Measurements from ENCODE around the gene CAMK2D.
A peak's percentile ranks its signal among the peaks of the same experiment; 100 is the strongest.
"Not testable (repeated sequence)": the region's sequence is repeated elsewhere in the genome, so short reads cannot be mapped to it uniquely, and the experiment has no call there.

Gene CAMK2D

DNA sequence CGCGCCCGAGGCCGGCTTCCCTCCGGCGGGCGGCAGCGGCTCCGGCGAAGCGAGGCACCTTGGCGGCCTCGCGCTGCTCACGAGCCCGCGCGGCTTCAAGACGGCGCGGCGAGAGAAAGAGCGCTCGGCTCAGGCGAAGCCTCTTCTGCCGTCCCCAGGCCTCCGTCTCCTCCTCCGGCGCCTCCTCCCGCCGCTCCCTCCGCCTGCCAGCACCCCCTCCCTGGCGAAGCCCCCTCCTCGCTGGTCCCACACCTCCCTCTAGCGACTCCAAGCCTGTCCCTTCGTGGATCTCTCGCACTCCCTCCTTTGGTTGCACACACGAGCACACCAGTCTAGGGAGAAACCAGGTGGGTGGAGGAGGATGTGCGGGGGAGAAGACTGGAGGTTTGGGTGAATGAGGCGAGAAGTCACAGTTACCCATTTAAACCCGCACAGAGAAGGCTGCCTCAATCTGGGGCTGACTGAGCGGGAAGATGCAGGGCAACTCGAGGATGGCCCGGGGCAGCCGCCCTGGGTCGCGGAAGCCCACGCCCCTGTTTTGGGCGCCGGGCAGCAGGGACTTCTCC, at the start of gene CAMK2D:
CAMK2D (minus strand) TSS at position 119 of the 566 bp plus-strand sequence. CDS start 670 bp downstream, outside the sequence.
- peak; percentile 74 for DNase-seq (ENCODE audit: low read depth)

DNA sequence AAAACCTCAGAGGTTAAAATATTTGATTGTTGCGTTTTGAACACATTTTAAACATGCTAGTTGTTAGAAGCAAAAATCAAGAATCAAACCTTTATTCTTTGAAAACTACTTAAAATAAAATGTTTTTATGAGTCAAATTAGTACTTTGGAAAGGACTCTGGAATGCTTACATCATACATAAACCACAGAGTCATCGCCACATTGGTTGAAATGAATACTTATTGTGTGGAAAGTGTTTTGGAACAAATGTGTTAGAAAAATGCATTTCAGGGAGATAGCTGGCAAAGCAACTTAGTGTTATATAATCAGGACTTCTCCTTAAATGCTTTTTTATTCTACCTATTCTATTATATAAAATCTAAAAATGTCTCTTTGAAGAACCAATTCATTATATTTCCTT, 49.4 kb upstream of the CAMK2D start:
- no peak for DNase-seq (ENCODE audit: low read depth)

DNA sequence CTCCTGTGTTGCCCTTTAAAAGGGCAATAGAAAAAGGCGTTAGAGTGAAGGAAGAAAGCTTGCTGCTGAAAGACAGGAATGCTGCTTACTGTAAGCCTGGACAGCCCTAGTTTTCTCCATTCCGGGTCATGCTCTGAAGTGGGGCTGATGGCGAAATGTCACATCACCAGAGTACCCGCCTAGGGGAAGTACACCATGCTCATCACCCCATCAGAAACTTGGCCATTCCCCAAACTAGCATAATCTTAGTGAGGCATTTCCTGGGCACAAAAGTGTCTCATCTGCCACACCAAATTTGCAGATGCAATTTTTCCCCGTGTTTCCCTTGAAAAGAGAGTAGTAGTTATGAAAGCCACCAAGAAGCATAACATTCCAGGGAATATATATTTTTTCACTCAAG, 47.8 kb upstream of the CAMK2D start:
- DNase-seq (ENCODE audit: low read depth): no peak

DNA sequence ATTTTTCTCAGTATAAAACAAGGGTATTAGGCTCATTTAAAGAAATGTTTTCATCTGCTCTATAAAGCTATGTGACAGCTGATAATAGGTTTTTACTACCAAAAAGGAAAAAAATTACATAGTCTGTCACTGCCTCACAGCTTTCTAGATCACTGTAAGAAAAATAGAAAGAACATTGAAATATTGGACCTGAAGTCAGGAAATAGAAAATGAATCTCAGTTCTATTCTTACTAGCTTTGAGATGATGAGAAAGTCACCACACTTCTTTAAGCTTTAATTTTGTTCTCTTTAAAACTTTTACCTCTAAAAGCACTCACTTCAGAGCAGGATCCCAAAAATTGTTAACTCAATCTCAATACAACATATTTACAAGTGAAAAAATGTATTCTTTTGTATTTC, 45.3 kb upstream of the CAMK2D start:
- DNase-seq (ENCODE audit: low read depth): no peak

DNA sequence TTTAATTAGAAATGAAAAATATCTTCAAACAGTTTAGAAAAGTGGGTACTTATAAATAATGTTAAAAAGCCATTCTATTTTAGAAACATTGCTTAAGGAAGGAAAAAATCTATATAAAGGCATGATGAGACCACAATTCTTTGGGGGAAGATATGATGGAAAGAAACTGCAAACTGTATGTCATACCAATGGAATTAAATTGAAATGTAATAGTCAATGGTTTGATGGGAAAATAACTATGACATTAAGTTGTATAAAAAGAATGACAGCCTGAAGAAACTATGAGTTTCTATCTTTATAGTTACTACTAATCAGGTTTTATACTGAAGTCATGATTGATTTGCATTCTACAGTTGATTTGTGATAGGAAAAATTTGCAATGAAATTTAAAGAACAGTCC, 40.3 kb upstream of the CAMK2D start:
- no peak for DNase-seq (ENCODE audit: low read depth)

DNA sequence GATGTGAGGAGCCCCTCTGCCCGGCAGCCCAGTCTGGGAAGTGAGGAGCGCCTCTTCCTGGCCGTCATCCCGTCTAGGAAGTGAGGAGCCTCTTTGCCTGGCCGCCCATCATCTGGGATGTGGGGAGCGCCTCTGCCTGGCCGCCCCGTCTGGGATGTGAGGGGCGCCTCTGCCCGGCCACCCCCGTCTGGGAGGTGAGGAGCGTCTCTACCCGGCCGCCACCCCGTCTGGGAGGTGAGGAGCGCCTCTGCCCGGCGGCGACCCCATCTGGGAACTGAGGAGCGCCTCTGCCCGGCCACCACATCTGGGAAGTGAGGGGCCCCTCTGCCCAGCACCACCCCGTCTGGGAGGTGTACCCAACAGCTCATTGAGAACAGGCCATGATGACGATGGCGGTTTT, 34.8 kb upstream of the CAMK2D start:
- DNase-seq (ENCODE audit: low read depth): not testable (repeated sequence)

DNA sequence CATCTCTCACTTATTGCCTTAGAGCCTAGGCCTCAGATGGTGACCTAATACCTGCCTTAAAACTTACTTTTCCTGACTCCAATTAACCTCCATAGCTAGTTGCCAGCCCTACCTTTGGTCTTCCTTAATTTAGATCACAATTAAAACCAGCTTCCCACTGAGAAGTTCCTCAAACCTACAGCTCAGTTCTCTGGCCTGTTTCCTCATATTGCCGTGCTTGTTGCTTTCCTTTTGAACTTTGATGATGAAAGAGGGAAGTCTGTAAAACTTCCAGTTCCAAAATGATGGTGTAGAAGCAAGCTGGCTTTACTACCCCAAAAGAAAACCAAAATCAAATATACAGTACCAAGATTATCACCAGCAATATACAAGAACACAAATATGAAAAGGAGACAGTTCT, 28.9 kb upstream of the CAMK2D start:
- no peak for DNase-seq (ENCODE audit: low read depth)

DNA sequence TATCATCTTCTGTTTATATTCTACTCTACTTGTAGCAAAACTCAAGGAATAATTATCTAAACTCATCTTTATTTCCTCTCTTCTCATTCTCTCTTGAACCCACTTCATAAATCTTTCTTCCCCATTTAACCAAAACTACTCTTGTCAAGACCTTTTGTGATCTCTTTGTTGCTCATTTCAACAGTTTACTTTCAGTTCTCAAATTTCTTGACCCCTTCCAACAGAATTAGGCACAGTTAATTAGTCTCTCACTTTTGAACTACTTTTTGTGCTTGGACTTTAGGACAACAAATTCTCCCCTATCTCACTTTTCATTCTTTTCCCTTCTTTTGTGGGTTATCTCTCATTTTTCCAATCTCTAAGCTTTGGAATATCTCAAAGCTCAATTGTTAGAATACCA, 27.4 kb upstream of the CAMK2D start:
- no peak for DNase-seq (ENCODE audit: low read depth)

DNA sequence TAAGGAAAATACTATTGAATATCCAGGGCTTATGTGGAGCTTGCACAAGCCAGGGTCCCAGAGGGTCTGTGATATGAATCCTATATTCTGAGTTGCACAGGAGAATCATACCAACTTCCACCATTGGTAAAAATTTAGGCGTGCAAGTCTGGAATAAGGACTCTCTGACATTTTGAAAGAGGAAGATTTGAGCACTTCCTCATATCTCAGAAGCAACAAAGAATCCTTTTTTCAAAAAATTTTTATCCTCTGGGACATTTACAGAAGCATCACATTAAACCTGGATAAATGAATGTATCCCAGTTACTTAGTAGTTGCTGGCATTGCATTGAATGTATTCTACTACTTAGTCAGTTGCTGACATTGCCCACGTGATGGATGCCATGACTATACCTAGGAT, 24.2 kb upstream of the CAMK2D start:
- no peak for DNase-seq (ENCODE audit: low read depth)

DNA sequence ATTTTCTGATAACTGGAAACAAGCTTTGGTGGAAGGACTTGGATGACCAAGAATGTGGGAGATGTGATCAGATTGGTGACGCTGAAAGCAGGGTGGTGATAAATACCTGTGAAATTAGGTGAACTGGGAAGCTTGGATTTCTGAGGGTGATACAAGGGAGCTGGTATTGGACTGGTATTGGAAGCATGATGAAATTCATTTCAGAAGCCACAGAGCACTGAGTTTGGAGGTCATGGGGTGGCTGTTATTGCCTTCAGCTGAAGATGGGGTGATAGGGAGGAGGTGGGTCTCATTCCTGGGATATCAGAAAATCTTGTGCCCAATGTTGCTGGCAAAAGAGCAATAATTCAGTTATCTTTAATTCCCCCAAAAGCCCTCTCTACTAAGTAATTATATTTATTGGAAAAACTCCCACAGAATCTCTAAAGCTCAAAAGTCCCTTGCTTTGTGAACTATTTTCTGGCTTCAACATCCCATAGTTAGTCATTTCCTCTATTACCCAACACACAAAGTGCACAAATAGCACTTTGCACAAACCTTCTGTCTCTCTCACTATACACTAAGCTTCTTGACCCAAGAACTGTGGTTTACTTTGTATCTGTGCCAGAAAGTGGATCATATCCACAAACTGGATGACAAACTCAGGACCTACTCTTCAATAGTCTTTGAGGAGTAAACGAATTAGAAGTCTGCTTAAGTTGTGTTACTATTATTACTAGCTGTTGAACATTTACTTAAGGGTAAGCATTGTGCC, 23.1 kb upstream of the CAMK2D start:
- no peak for DNase-seq (ENCODE audit: low read depth)

DNA sequence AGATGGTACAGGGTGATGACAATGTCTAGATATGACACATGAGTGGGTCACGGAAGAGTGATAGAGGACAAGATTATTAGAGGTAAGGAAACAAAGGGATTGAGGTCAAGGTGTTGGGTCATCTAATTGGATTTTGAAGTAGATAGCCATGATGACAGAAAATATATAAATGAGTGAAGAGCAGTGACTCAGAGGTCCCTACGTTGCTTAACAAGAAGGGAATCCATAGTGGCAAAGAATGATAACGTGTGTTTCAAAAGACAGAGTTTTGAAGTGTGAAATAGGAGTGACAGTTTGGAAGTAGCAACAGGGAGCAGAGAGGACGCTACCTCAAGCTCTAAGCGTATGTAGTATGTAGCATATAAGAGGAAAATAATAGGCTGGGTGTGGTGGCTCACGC, 22.2 kb upstream of the CAMK2D start:
- no peak for DNase-seq (ENCODE audit: low read depth)

DNA sequence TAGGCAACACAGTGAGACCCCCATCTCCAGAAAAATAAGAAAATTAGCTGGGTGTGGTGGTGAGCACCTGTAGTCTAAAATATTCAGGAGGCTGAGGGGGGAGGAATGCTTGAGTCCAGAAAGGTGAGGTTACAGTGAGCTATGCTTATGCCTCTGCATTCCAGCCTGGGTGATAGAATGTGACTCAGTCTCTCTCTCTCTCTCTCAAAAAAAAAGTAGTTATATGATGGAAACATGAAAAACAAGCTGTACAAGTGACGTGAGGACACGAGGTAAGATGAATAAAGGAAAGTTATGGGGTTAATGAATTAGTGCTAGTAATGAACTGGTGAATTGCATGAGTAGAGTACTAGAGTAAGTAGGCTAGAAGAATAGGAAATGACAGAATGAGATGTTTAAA, 21.8 kb upstream of the CAMK2D start:
- no peak for DNase-seq (ENCODE audit: low read depth)

DNA sequence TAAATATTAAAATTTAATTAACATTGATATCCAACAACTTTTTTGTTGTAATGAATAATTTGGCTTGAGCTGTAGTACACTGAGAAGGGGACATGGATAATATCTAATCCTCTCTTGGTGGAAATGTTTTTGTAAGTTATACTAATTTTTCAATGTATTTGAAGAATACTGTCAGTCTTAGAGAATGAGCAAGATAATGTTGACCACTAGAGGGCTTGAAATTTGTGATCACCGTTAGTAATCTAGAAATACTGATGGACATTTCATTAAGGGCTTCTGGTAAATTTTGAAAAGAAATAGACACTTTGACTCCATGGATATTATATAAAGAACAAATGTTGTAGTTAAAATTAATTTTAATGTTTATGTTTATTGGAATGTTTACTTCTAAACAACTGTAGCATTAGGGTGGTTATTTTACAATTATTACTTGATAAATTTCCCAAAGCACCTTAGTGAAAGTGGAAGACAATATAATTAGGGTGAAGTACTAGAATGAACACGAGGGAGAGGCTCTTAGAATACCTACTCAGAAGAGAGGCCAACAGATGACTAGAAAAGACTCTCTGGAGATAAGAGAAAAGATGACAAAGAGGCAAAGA, 20.0 kb upstream of the CAMK2D start:
- no peak for DNase-seq (ENCODE audit: low read depth)

DNA sequence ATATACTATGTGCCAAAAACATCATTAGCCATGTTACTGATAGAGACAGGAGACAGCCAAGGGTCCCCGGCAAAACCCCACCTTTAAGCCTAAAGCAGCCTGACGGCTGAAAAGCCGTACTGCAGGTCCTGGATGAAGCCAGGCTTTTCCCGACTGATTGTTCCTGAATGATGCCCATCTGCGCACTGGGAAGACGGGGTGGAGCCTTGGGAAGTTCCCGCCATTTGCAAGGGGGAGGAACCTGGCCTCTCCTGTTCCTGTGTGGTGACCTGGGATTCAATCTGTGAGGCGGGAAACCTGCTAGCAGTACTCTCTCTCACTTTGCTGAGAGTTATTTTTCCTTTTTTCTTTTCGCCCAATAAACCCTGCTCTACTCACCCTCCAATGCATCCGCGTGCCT, 15.1 kb upstream of the CAMK2D start:
- DNase-seq (ENCODE audit: low read depth): no peak

DNA sequence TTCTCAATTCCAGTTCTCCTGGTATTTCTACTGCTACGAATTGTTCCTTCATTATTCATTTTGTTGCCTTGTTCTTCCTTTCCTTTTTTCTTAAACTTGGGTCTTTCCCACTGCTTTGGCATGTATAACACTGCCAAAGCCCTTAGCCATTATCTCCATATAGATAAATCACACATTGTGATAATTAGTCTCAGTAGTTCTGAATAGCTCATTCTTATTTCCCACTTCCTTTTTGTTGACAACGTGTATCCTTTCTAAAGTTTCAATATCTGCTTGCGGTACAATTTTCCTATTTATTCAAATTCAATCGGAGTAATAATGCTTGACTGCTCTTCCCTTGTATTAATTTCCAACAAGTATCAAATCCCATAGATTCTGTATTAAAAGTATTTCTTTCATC, 14.5 kb upstream of the CAMK2D start:
- DNase-seq (ENCODE audit: low read depth): no peak

DNA sequence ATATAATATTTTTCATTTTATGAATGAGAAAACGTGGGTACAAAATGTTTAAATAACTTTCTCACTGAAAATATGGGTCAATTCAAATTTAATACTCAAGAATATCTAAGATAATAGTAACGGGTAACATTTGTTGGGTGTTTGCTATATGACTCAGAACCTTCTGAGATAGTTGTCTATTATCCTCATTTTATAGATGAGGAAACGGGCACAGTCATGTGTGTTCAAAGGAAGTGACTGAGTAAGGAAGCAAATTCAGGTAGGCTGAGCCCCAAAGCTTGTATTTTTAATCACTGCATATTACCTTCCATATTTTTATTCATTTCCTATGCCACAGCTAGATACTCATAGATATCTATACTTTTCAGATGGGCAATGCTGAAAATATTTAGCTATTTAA, 12.2 kb upstream of the CAMK2D start:
- DNase-seq (ENCODE audit: low read depth): no peak

DNA sequence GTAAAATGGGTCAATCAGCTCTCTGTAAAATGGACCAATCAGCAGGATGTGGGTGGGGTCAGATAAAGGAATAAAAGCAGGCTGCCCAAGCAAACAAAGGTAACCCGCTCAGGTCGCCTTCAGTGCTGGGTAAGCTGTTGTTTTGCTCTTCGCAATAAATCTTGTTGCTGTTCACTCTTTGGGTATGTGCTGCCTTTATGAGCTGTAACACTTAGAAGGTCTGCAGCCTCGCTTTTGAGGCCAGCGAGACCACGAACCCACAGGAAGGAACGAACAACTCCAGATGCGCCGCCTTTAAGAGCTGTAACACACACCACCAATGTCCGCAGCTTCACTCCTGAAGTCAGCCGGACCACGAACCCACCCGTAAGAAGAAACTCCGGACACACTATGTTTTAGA, 11.5 kb upstream of the CAMK2D start:
- no peak for DNase-seq (ENCODE audit: low read depth)

DNA sequence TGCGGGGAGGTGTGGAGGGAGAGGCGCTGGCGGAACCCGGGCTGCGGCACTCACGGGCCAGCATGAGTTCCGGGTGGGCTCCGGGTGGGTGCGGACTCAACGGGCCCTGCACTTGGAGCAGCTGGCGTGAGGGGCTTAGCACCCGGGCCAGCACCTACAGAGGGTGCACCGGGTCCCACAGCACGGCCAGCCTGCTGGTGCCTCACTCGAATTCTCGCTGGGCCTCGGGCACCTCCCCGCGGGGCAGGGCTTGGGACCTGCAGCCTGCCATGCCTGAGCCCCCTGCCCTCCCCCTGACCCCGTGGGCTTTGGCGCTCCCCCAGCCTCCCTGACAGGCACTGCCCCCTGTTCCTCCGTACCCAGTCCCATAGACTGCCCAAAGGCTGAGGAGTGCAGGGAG, 10.8 kb upstream of the CAMK2D start:
- no peak for DNase-seq (ENCODE audit: low read depth)

DNA sequence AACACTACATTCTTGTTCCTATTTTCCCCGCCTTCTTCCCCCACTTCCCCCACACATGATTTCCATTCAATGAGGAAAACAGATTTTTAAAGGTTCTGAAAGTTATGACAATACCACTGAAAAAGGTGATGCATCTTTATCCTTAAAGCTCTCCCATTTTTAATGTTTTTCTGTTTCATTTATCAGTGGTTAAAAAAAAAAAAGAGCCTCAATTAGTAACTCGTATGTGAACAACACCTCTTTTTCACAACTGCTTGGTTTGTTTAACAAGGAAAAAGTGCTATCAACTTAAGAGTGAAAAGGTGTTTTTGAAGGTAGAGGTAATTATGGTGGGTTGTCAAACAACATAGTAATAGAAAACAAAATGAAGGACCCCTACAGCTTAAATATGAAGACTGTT, 8.2 kb upstream of the CAMK2D start:
- no peak for DNase-seq (ENCODE audit: low read depth)

DNA sequence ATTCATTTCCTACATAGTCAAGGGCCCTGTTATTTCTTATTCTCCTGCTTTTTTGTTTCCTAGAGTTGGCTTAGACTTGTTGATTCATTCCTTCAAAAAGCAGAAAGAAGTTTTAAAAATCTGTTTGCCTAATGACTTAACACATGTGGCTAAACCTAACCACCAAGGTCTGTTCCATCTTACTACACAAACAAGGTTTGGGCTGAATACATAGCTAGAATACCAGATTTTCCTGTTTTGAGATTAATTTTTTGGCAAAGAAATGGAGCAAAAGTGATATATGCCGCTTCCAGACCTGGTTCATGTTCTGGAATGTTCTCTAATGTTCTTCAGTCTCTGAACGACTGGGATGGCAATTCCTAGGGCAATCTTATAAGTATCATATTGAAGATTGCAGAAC, 7.4 kb upstream of the CAMK2D start:
- no peak for DNase-seq (ENCODE audit: low read depth)

DNA sequence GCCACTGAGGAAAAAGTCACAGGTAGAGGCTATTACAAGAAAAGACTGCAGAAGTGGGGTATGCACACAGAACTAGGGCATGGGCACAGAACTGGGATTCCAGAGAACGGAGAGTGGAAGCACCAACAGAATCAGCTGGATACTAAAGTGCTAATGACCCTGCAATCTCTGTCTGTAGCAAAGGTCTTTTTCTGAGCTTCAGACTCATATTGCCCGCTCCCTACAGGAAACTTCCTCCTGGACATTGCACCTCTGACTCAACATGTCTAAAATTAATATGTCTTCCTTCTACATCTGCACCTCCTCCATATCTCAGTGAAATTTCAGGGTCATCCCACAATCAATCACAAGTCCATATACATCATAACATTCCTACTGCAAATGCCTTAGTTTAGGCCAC, 5.3 kb upstream of the CAMK2D start:
- DNase-seq (ENCODE audit: low read depth): no peak

DNA sequence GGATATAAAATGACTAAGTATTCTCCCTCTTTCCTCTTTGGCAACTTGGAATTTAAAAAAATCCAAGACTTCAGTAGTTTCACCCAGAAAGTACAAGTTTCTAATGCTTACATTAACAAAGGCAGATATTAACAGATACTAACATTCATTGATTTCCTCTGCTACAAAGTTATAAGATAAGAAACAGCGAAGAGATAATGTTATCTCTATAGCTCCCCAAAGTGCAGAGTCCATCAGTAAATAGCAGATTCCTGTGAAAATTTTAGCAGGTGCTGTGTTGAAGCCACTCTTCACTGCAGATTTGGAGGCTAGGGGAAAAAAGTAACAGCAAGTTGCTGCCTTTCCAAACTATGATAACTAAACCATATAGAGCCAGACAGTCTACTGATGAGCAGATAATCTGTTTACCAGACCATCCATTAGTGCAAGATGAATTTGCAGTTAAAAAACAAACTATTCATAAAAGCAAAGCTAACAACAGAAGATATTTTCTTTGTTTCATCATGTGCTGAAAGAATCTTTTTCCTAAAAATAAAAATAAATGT, 3.3 kb upstream of the CAMK2D start:
- DNase-seq (ENCODE audit: low read depth): no peak

DNA sequence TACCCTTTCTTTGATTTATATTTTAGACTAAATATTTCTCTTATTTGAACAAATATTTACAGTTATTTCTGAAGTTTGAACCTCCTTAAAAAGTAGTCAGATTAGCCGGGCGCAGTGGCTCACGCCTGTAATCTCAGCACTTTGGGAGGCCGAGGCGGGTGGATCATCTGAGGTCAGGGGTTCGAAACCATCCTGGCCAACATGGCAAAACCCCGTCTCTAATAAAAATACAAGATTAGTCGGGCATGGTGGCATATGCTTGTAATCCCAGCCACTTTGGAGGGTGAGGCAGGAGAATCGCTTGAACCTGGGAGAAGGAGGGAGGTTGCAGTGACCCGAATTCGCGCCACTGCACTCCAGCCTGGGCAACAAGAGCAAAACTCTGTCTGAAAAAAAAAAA, 2.4 kb upstream of the CAMK2D start:
- DNase-seq (ENCODE audit: low read depth): not testable (repeated sequence)

DNA sequence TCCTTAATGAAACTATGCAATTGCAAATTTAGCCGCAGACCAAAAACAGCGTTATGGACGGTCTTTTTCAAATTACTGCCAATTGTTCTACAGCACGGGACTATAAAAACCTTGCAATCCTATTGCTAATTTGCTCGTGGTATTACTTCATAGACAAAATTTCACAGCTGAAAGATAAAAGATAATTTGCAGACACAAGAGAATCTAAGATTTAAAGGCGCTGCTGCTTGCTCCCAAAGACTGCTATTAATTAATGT, 1.4 kb upstream of the CAMK2D start:
- no peak for DNase-seq (ENCODE audit: low read depth)

Measured in T-helper 22 cell (primary cell).